ENCODE measurements around the gene HSPG2.

- TF ChIP-seq CTCF (IDR thresholded peaks at IDR 0.05) (no peak), POLR2A (IDR thresholded peaks at IDR 0.05) (no peak)
Measured at GRCh38 chr1:21781815-21782348, 155.2 kb downstream of the HSPG2 start.
